GM12864 (cell line): ENCODE results near the gene DIPK1A.

Experiments used
- DNase-seq: peaks from one replicate; pipeline ENCODE4 v3.0.0-alpha.2; 2011; ENCODE audit warnings: low read depth
- H3K4me3 ChIP-seq: 2 replicates; pipeline ENCODE4 v1.5.1; 2011; ENCODE audit warnings: mild to moderate bottlenecking, low read depth, low read length, control low read depth
- TF ChIP-seq, protein P1 (sequence below): IDR thresholded peaks from 2 replicates; pipeline ENCODE4 v1.5.1; 2011; ENCODE audit warnings: low read depth, mild to moderate bottlenecking, moderate library complexity, low read length, control low read depth, inconsistent platforms; ENCODE audit errors: missing control alignments

The DIPK1A gene

DNA sequence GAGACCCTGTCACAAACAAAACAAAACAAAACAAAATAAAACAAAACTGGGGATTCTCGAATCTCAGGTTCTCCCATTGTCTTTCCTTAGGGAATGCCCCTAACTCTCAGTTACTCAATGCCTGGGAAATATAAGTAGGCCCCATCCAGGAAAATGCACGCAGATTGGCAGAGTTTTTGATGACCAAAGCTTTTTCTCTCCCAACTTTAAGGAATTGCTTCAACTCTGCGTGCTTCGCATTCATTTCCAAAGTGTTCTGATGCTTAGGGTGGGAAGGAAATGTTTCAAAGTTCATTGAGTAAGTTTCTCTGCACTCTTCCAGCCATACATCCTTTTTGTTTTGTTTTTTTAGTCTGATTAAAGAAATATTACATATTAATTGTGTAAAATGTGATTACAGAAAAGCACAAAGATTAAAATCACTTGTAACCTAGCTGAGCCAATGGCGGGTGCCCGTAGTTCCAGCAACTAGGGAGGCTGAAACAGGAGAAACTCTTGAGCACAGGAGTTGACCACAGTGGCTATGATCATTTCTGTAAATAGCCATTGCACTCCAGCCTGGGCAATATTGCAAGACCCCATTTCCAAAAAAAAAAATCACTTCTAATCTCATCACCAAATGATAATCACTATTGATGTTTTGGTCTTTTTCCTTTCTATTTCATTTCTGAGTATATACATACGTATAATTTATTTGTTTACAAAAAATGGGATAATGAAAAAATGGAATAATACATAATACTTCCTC, 157.9 kb downstream of the DIPK1A start:
- TF ChIP-seq, protein P1, sequence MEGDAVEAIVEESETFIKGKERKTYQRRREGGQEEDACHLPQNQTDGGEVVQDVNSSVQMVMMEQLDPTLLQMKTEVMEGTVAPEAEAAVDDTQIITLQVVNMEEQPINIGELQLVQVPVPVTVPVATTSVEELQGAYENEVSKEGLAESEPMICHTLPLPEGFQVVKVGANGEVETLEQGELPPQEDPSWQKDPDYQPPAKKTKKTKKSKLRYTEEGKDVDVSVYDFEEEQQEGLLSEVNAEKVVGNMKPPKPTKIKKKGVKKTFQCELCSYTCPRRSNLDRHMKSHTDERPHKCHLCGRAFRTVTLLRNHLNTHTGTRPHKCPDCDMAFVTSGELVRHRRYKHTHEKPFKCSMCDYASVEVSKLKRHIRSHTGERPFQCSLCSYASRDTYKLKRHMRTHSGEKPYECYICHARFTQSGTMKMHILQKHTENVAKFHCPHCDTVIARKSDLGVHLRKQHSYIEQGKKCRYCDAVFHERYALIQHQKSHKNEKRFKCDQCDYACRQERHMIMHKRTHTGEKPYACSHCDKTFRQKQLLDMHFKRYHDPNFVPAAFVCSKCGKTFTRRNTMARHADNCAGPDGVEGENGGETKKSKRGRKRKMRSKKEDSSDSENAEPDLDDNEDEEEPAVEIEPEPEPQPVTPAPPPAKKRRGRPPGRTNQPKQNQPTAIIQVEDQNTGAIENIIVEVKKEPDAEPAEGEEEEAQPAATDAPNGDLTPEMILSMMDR: no peak
- DNase-seq: no peak
- no peak overlapping the region for H3K4me3 ChIP-seq

DNA sequence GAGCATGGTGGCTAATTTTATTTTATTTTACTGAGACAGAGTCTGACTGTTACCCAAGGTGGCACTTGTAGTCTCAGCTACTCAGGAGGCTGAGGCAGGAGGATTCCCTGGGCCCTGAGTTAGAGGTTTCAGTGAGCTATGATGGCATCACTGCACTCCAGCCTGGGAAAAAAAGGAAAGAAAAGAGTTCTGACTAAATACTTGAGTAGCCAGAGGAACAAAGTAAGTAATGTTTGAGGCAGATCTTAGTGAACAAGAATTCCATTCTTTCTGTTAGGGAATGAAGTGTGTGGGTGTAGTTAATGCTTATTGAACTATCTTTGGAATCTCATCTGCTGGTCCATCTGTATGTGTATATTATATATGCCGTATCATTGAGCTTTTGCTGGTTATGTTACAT, 163.3 kb downstream of the DIPK1A start:
- TF ChIP-seq, protein P1: no peak
- no peak for DNase-seq

DNA sequence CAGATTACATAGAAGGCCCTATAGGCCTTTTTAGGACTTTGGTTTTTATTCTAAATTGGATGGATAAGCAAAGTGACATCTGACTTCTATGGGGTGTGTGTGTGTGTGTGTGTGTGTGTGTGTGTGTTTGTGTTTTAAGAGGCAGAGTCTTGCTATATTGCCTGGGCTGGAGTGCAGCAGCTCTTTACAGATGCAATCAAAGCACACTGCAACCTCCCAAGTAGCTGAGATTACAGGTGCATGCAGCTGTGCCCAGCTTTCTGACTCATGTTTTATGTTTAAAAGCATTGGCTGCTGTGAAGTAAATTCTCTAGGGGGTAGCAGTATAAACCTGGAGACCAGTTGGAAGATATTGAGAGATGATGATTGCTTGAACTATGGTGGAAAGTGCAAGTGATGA, 164.0 kb downstream of the DIPK1A start:
- no peak for DNase-seq
- TF ChIP-seq, protein P1: no peak
- no peak overlapping the region for H3K4me3 ChIP-seq

More for the DNA sequence above, 163.3 kb downstream of the DIPK1A start:
- H3K4me3 ChIP-seq: no peak overlapping the region

DNA sequence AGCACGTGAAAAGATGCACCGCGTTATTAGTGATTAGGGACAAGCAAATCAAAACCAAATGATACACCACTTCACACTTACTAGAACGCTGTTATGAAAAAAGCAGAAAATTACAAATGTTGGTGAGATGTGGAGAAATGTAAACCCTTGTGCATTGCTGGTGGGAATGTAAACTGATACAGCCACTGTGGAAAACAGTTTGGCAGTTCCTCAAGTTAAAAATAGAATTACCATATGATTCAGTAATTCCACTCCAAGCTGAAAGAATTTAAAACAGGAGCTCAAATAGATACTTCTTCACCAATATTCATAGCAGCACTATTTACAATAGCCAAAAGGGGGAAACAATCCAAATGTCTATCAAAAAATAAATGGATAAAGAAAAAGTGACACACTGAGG, 166.1 kb downstream of the DIPK1A start:
- DNase-seq: no peak
- H3K4me3 ChIP-seq: no peak overlapping the region
- TF ChIP-seq, protein P1: no peak

DNA sequence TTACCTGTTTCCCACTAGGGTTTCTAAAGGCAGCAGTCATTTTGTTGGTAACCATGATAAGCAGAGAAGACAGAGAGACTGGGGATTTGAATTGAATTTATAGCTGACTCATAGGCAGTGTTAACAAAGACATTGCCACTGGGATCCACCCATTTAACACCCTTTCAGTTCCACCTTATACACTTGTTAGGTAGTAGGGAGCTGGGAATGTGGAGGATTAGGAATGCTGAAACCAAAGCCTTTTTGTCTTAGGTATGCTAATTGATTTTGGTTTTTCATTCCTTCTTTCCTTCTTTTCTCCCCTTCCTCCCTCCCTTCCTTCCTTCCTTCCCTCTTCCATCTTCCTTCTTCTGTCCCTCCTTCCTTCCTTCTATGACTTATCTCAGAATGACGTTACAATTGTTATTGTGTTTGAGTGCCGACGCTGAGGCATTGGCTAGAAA, 168.9 kb downstream of the DIPK1A start:
- H3K4me3 ChIP-seq: no peak overlapping the region
- DNase-seq: no peak

More for the DNA sequence above, 168.9 kb downstream of the DIPK1A start:
- TF ChIP-seq, protein P1: no peak
